H1 (cell line): ENCODE results near the gene CCNY. TPM values are rescaled to one million over a fixed set of nuclear protein-coding genes. Genes with fewer than 3 reads are reported as not detected.

Source experiments
- CBX8 ChIP-seq: fragments of 300-800, 300-1000 bp; sonication (generic); IDR thresholded peaks from 2 replicates; pipeline ENCODE4 v1.7.1; 2016; ENCODE audit warnings: low read depth, low read length, borderline replicate concordance
- E2F6 ChIP-seq: IDR thresholded peaks from 2 replicates; pipeline ENCODE4 v1.6.1; 2012; ENCODE audit warnings: inconsistent platforms
- YY1 ChIP-seq: IDR thresholded peaks from 2 replicates; pipeline ENCODE4 v1.6.1; 2011; ENCODE audit warnings: low read depth, mild to moderate bottlenecking, low read length
- polyA plus RNA-seq, 7 experiments: library from polyadenylated mRNA; depleted of rRNA in 3 of 7; stranded (reverse) in 5 of 7; unstranded in 2 of 7; fragments of >200 nt in 5 of 7; fragments of 200-250 nt in 2 of 7; gene quantifications; 1 replicate in 5 of 7; 2 replicates in 1 of 7; 4 replicates in 1 of 7; pipeline versions ENCODE4 v1.2.1 to v1.2.3, GENCODE V29; 2011 to 2013; ENCODE audit warnings: missing spikeins in 2 of 7, mixed read lengths in 2 of 7
- total RNA-seq: library from RNA; stranded (reverse); fragmentation: NEBNext Ultra II Directional; extraction: Animal tissue kit (Norgen Biotek cat#: 25700); gene quantifications from 2 replicates; pipeline ENCODE4 v1.2.1, GENCODE V29; 2021

The CCNY gene
- total and polyA plus RNA-seq, 2 of the 8 experiments (the other 6 are each of a cell fraction or from before 2014, with no cell fraction given), result 25.3 to 68.2 TPM

- TF ChIP-seq E2F6 (no peak), CBX8 (no peak), YY1 (no peak)
- TF ChIP-seq, all 59 proteins: peak for 0
These were observed 15.8 kb downstream of the CCNY start (continued) for GRCh38 chr10:35352097-35352496.
